ENCODE measurements around the gene CDH6. TPM values are rescaled to one million over a fixed set of nuclear protein-coding genes. Genes with fewer than 3 reads are reported as not detected.

Gene CDH6
- total RNA-seq, 1 experiment from 2014 or later = not detected

GRCh38 chr5:31196309-31196708 is 2.8 kb downstream of the CDH6 start:
- peak; percentile 1 for DNase-seq (ENCODE audit: low read depth)

GRCh38 chr5:31197183-31197582 is 3.7 kb downstream of the CDH6 start:
- peak; percentile 5 for DNase-seq (ENCODE audit: low read depth)

GRCh38 chr5:31204958-31205357 is 11.5 kb downstream of the CDH6 start:
- no peak for DNase-seq (ENCODE audit: low read depth)

GRCh38 chr5:31208043-31208442 is 14.6 kb downstream of the CDH6 start:
- DNase-seq (ENCODE audit: low read depth) = no peak

GRCh38 chr5:31209334-31209733 is 15.8 kb downstream of the CDH6 start:
- DNase-seq (ENCODE audit: low read depth) = no peak

- DNase-seq (ENCODE audit: low read depth) = no peak
Observed at GRCh38 chr5:31211098-31211497, 17.6 kb downstream of the CDH6 start.

GRCh38 chr5:31213257-31213656 is 19.8 kb downstream of the CDH6 start:
- DNase-seq (ENCODE audit: low read depth) = no peak

- DNase-seq (ENCODE audit: low read depth) = no peak
Observed at GRCh38 chr5:31213705-31214121, 20.2 kb downstream of the CDH6 start.

GRCh38 chr5:31214229-31214628 is 20.7 kb downstream of the CDH6 start:
- DNase-seq (ENCODE audit: low read depth) = no peak

- no peak for DNase-seq (ENCODE audit: low read depth)
Observed at GRCh38 chr5:31215236-31215635, 21.8 kb downstream of the CDH6 start.

GRCh38 chr5:31217446-31217845 is 24.0 kb downstream of the CDH6 start:
- DNase-seq (ENCODE audit: low read depth) = no peak

GRCh38 chr5:31218978-31219377 is 25.5 kb downstream of the CDH6 start:
- no peak for DNase-seq (ENCODE audit: low read depth)

- DNase-seq (ENCODE audit: low read depth) = no peak
Observed at GRCh38 chr5:31221001-31221400, 27.5 kb downstream of the CDH6 start.

- peak; percentile 17 for DNase-seq (ENCODE audit: low read depth)
Observed at GRCh38 chr5:31225118-31225517, 31.6 kb downstream of the CDH6 start.

GRCh38 chr5:31225613-31226012 is 32.1 kb downstream of the CDH6 start:
- DNase-seq (ENCODE audit: low read depth) = no peak

GRCh38 chr5:31226651-31227050 is 33.2 kb downstream of the CDH6 start:
- DNase-seq (ENCODE audit: low read depth) = no peak

GRCh38 chr5:31229266-31229665 is 35.8 kb downstream of the CDH6 start:
- no peak for DNase-seq (ENCODE audit: low read depth)

GRCh38 chr5:31231177-31231838 is 37.8 kb downstream of the CDH6 start:
- DNase-seq (ENCODE audit: low read depth) = no peak

GRCh38 chr5:31232273-31232888 is 38.9 kb downstream of the CDH6 start:
- peak; percentile 25 for DNase-seq (ENCODE audit: low read depth)

GRCh38 chr5:31235381-31235780 is 41.9 kb downstream of the CDH6 start:
- no peak for DNase-seq (ENCODE audit: low read depth)

GRCh38 chr5:31236339-31236738 is 42.9 kb downstream of the CDH6 start:
- DNase-seq (ENCODE audit: low read depth) = no peak

GRCh38 chr5:31237174-31237573 is 43.7 kb downstream of the CDH6 start:
- DNase-seq (ENCODE audit: low read depth) = no peak

GRCh38 chr5:31238497-31238896 is 45.0 kb downstream of the CDH6 start:
- no peak for DNase-seq (ENCODE audit: low read depth)

Measured in HT1080 (cell line).